GM12878 (cell line): ENCODE measurements around the gene TMED10. TPM values are rescaled to one million over a fixed set of nuclear protein-coding genes. Genes with fewer than 3 reads are reported as not detected.

ENCODE experiments used
- ATAC-seq: fragments of 200-7000 bp; cut with Tn5 transposase; 3 replicates; pipeline ENCODE4 v1.9.1; 2020; ENCODE audit warnings: mild to moderate bottlenecking, moderate library complexity
- BruUV-seq: library from RNA; stranded (reverse); fragments of 400-500 nt; replicated peaks from 2 replicates; lab custom pipeline; 2021; lab: Mats Ljungman, UMichigan
- CTCF ChIA-PET: fragments of 300-600 bp; sonication (Branson Sonifier 250); formaldehyde crosslinking; extraction: SDS; loops from one replicate; lab custom pipeline; 2021; ENCODE audit warnings: inconsistent platforms; lab: Yijun Ruan, JAX
- POLR2A ChIA-PET: fragments of 350-600 bp; formaldehyde crosslinking; extraction: SDS; loops from one replicate; lab custom pipeline; 2021; ENCODE audit warnings: inconsistent platforms; lab: Charles Lee
- RAD21 ChIA-PET: fragments of 300-600 bp; sonication (Branson Sonifier 250); formaldehyde crosslinking; loops from one replicate; lab custom pipeline; 2023; ENCODE audit warnings: antibody characterized with exemption; ENCODE audit not compliant: unreplicated experiment; lab: Charles Lee
- SMC1A ChIA-PET: fragments of 300-600 bp; sonication (Branson Sonifier 250); formaldehyde crosslinking; loops from one replicate; lab custom pipeline; 2023; ENCODE audit not compliant: unreplicated experiment, uncharacterized antibody; lab: Charles Lee
- DNase-seq: peaks from one replicate; pipeline ENCODE4 v3.0.0-alpha.2; 2011; ENCODE audit warnings: low read depth, low spot score
- FAIRE-seq: peaks from 3 replicates; lab custom pipeline; 2011; peaks lifted over from hg19 to GRCh38; lab: Jason Lieb, UNC
- H2AFZ ChIP-seq: 2 replicates; pipeline ENCODE4 v1.6.0; 2011; ENCODE audit warnings: low read depth, low read length, control low read depth; ENCODE audit not compliant: control insufficient read depth
- H3K27ac ChIP-seq: 2 replicates; pipeline ENCODE4 v1.5.1; 2011; ENCODE audit warnings: control low read depth; ENCODE audit not compliant: control insufficient read depth, insufficient read depth
- H3K27me3 ChIP-seq, 2 experiments: replicated peaks in 1 of 2; 2 replicates each; pipeline versions ENCODE4 v1.6.0 to v1.6.1; 2011; ENCODE audit warnings: low read length in 1 of 2; ENCODE audit not compliant: control insufficient read depth in 2 of 2, insufficient read depth in 2 of 2
- H3K36me3 ChIP-seq, 2 experiments: 2 replicates each; pipeline ENCODE4 v1.5.1; 2011; ENCODE audit warnings: low read length in 1 of 2; ENCODE audit not compliant: control insufficient read depth in 2 of 2, insufficient read depth in 2 of 2
- H3K4me1 ChIP-seq: 2 replicates; pipeline ENCODE4 v1.6.1; 2011; ENCODE audit warnings: mild to moderate bottlenecking, low read length, moderate library complexity, mixed read lengths; ENCODE audit not compliant: control insufficient read depth, insufficient read depth
- H3K4me2 ChIP-seq: 2 replicates; pipeline ENCODE4 v1.6.0; 2011; ENCODE audit warnings: control low read depth; ENCODE audit not compliant: control insufficient read depth, insufficient read depth
- H3K4me3 ChIP-seq: fragments of 200-600 bp; sonication (generic); 2 replicates; pipeline ENCODE4 v1.5.1; 2016
- H3K79me2 ChIP-seq: 2 replicates; pipeline ENCODE4 v1.6.0; 2011; ENCODE audit warnings: low read length; ENCODE audit not compliant: control insufficient read depth, insufficient read depth
- H3K9ac ChIP-seq: 2 replicates; pipeline ENCODE4 v1.8.0; 2011; ENCODE audit warnings: low read length, control low read depth, mixed read lengths; ENCODE audit not compliant: control insufficient read depth, insufficient read depth
- H3K9me3 ChIP-seq: replicated peaks from 3 replicates; pipeline ENCODE4 v1.5.1; 2011; ENCODE audit warnings: mild to moderate bottlenecking, low read length; ENCODE audit not compliant: control insufficient read depth, insufficient read depth
- H4K20me1 ChIP-seq: 2 replicates; pipeline ENCODE4 v1.6.0; 2011; ENCODE audit not compliant: control insufficient read depth, insufficient read depth
- EGR1 ChIP-seq, 2 experiments: IDR thresholded peaks; 1 replicate in 1 of 2; 2 replicates in 1 of 2; pipeline ENCODE4 v1.6.1; 2011 to 2012; ENCODE audit warnings: low read depth in 2 of 2, low read length in 2 of 2, borderline replicate concordance in 1 of 2, mild to moderate bottlenecking in 1 of 2, moderate library complexity in 1 of 2
- HDAC6 ChIP-seq: fragments of 200-600 bp; sonication (generic); IDR thresholded peaks from one replicate; pipeline ENCODE4 v1.8.0; 2017; ENCODE audit warnings: antibody characterized with exemption; ENCODE audit not compliant: unreplicated experiment
- KDM1A ChIP-seq: fragments of 200-600 bp; sonication (generic); IDR thresholded peaks from 2 replicates; pipeline ENCODE4 v1.6.1; 2016; ENCODE audit warnings: borderline replicate concordance
- MXI1 ChIP-seq: fragments of 150-350 bp; IDR thresholded peaks from 2 replicates; pipeline ENCODE4 v1.6.1; 2011; ENCODE audit warnings: low read depth, mild to moderate bottlenecking, inconsistent platforms, low read length, improper control_type of control experiment
- NFYB ChIP-seq: IDR thresholded peaks from 2 replicates; pipeline ENCODE4 v1.6.1; 2011; ENCODE audit warnings: low read depth, mild to moderate bottlenecking, low read length, improper control_type of control experiment, moderate library complexity; ENCODE audit not compliant: insufficient read depth
- NR2C1 ChIP-seq: fragments of 450-650 bp; IDR thresholded peaks from 2 replicates; pipeline ENCODE4 v1.6.1; 2017; ENCODE audit warnings: antibody characterized with exemption, mild to moderate bottlenecking, moderate library complexity
- RAD21 ChIP-seq: IDR thresholded peaks from 2 replicates; pipeline ENCODE4 v1.6.1; 2011; ENCODE audit warnings: mild to moderate bottlenecking, low read depth, low read length, moderate library complexity; ENCODE audit not compliant: insufficient read depth
- RUNX3 ChIP-seq: IDR thresholded peaks from 2 replicates; pipeline ENCODE4 v1.6.1; 2012; ENCODE audit warnings: low read length, inconsistent platforms
- STAT3 ChIP-seq: IDR thresholded peaks from 2 replicates; pipeline ENCODE4 v1.6.1; 2011; ENCODE audit warnings: low read depth, low read length, improper control_type of control experiment
- WGBS: methylation state at CpG from one replicate; pipeline ENCODE4 v1.1.6; 2016; ENCODE audit warnings: low lambda C conversion rate; ENCODE audit not compliant: insufficient replicate concordance, insufficient coverage; ENCODE audit errors: missing lambda C conversion rate; 5-methylcytosine and 5-hydroxymethylcytosine counted together
- in situ Hi-C: fragments of 300-500 bp; cut with MboI; formaldehyde crosslinking; loops from 9 replicates; pipeline ENCODE4 v1.14.3; 2018; ENCODE audit warnings: mixed read lengths
- intact Hi-C: fragments of 100-400 bp; cut with micrococcal nuclease; formaldehyde crosslinking; loops from one replicate; pipeline ENCODE4 v1.14.2; 2022; ENCODE audit not compliant: unreplicated experiment
- polyA plus RNA-seq, 11 experiments: library from polyadenylated mRNA; depleted of rRNA in 4 of 11; unstranded in 6 of 11; stranded (reverse) in 5 of 11; fragments of >200 nt; fragmentation: Nextera tagmentation in 4 of 11; fragmentation: Illumina TruSeq in 1 of 11; extraction: Ambion mirVana in 4 of 11; extraction: Trizol in 1 of 11; gene quantifications; 1 replicate in 1 of 11; 2 replicates in 10 of 11; pipeline versions ENCODE4 v1.2.1 to v1.2.3, GENCODE V29; 2011 to 2016; ENCODE audit warnings: inconsistent platforms in 2 of 11, missing spikeins in 2 of 11, low read depth in 1 of 11
- total RNA-seq, 4 experiments: library from RNA; depleted of rRNA in 3 of 4; stranded (reverse); fragments of >200 nt in 3 of 4; fragmentation: Illumina TruSeq in 1 of 4; extraction: Trizol in 1 of 4; gene quantifications; 2 replicates each; pipeline versions ENCODE4 v1.2.1 to v1.2.3, GENCODE V29; 2013 to 2021
- TF ChIP-seq, protein P1 (sequence below): fragments of 450-650 bp; IDR thresholded peaks from 2 replicates; pipeline ENCODE4 v1.6.1; 2017; ENCODE audit warnings: borderline replicate concordance
- TF ChIP-seq, protein P2 (sequence below): fragments of 450-650 bp; formaldehyde crosslinking; IDR thresholded peaks from 2 replicates; pipeline ENCODE4 v1.5.0; 2022; ENCODE audit warnings: mild to moderate bottlenecking, missing genetic modification characterization

Gene TMED10
- total and polyA plus RNA-seq, 10 of the 15 experiments (the other 5 are each of a cell fraction or from before 2014, with no cell fraction given), result 99.8 to 270 (median 180) TPM

DNA sequence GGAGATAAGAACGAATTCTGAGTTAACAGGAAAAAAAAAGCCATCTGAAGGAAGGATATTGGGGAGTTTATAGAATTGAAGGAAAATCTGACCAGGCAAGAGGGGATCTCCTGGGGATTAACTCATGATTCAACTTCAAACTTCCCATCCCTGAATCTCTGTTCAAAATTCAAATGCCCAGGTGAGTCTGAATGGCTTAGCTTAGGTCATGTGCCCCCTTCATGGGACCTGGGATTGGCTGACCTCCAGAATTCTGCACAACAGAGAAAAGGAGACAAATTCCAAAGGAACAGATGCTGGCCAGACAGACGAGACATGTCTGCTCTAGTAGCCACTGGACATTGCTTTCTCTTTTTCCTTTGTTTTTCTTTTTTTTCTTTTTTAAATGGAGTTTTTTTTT is 26.2 kb upstream of the TMED10 start:
- peak; percentile 60 for TF ChIP-seq NFYB
- TF ChIP-seq, protein P1, sequence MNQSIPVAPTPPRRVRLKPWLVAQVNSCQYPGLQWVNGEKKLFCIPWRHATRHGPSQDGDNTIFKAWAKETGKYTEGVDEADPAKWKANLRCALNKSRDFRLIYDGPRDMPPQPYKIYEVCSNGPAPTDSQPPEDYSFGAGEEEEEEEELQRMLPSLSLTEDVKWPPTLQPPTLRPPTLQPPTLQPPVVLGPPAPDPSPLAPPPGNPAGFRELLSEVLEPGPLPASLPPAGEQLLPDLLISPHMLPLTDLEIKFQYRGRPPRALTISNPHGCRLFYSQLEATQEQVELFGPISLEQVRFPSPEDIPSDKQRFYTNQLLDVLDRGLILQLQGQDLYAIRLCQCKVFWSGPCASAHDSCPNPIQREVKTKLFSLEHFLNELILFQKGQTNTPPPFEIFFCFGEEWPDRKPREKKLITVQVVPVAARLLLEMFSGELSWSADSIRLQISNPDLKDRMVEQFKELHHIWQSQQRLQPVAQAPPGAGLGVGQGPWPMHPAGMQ, result no peak
- FAIRE-seq (no peak), DNase-seq (no peak), ATAC-seq (no peak)
- H3K27me3 ChIP-seq, result peaks cover 0 to 2% of the 10 kb centered on the region in 2 experiments; a peak in 1 of 4 replicates
- no peak overlapping the region for H3K27ac ChIP-seq
- H3K4me1 ChIP-seq, result no peaks in the 10 kb centered on the region
- ChIA-PET POLR2A (no interaction called here), SMC1A (interaction anchor here (0.9 kb wide), 1 partner anchor 9 kb away, joined by 3 read pairs; no protein-coding TSS in a partner anchor), RAD21 (no interaction called here), CTCF (no interaction called here)
- no peaks in the 10 kb centered on the region for H3K79me2 ChIP-seq
- intact Hi-C loops, result no loop called here
- H3K9ac ChIP-seq, result no peak overlapping the region
- in situ Hi-C loops, result no loop called here
- no peaks in the 10 kb centered on the region for H3K36me3 ChIP-seq
- WGBS, result 3% methylated on average over 2 of the region's 2 CpGs
- H3K4me2 ChIP-seq, result no peak overlapping the region
- H3K4me3 ChIP-seq, result no peak overlapping the region
- H3K9me3 ChIP-seq, result no peaks in the 10 kb centered on the region
- H2AFZ ChIP-seq, result no peak overlapping the region
- no TSS peak for BruUV-seq
- no peaks in the 10 kb centered on the region for H4K20me1 ChIP-seq

DNA sequence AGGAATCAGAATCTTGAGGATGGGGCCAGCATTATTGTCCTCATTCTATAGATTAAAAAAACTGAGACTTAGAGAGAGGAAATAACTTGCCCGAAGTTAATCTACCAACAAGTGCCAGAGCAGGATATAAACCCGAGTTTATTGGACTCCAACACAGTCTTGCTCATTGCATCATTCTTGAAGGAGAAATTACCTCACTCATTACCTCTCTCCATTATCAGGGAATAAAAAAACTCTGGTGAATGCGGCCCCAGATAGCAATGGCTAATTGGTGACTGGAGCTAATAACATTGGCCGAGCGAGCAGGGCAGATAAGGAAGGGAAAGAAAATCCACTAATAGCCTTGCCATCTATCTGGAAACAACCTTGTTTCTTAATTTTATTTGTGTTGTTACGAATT is 24.7 kb upstream of the TMED10 start:
- Histone ChIP-seq H3K4me3 (no peak overlapping the region), H3K36me3 (no peaks in the 10 kb centered on the region), H3K79me2 (no peaks in the 10 kb centered on the region), H3K9ac (no peak overlapping the region), H3K27me3 (peaks cover 0 to 2% of the 10 kb centered on the region in 2 experiments; a peak in 1 of 4 replicates), H2AFZ (no peak overlapping the region), H3K27ac (no peak overlapping the region), H3K4me1 (no peaks in the 10 kb centered on the region), H3K9me3 (no peaks in the 10 kb centered on the region), H3K4me2 (no peak overlapping the region), H4K20me1 (no peaks in the 10 kb centered on the region)
- FAIRE-seq (no peak), DNase-seq (no peak), ATAC-seq (no peak)
- POLR2A ChIA-PET, result interaction anchor here (0.6 kb wide), 1 partner anchor 1598 kb away, joined by 4 read pairs; no protein-coding TSS in a partner anchor
- RAD21 ChIA-PET, result no interaction called here
- intact Hi-C loops (no loop called here), in situ Hi-C loops (no loop called here)
- CTCF ChIA-PET, result no interaction called here
- SMC1A ChIA-PET, result no interaction called here
- BruUV-seq, result no TSS peak
- WGBS, result 67% methylated on average over 6 of the region's 6 CpGs
- TF ChIP-seq, protein P1, result no peak
- TF ChIP-seq NR2C1, result no peak
- TF ChIP-seq RAD21, result no peak
- no peak for TF ChIP-seq KDM1A
- TF ChIP-seq HDAC6, result no peak
- TF ChIP-seq STAT3, result no peak
- TF ChIP-seq EGR1 (IDR thresholded peaks at IDR 0.05; ENCODE audit: borderline replicate concordance in 1 of 2, low read depth in 2 of 2, low read length in 2 of 2), result no peak
- TF ChIP-seq RUNX3, result no peak
- no peak for TF ChIP-seq MXI1
- TF ChIP-seq, protein P2, sequence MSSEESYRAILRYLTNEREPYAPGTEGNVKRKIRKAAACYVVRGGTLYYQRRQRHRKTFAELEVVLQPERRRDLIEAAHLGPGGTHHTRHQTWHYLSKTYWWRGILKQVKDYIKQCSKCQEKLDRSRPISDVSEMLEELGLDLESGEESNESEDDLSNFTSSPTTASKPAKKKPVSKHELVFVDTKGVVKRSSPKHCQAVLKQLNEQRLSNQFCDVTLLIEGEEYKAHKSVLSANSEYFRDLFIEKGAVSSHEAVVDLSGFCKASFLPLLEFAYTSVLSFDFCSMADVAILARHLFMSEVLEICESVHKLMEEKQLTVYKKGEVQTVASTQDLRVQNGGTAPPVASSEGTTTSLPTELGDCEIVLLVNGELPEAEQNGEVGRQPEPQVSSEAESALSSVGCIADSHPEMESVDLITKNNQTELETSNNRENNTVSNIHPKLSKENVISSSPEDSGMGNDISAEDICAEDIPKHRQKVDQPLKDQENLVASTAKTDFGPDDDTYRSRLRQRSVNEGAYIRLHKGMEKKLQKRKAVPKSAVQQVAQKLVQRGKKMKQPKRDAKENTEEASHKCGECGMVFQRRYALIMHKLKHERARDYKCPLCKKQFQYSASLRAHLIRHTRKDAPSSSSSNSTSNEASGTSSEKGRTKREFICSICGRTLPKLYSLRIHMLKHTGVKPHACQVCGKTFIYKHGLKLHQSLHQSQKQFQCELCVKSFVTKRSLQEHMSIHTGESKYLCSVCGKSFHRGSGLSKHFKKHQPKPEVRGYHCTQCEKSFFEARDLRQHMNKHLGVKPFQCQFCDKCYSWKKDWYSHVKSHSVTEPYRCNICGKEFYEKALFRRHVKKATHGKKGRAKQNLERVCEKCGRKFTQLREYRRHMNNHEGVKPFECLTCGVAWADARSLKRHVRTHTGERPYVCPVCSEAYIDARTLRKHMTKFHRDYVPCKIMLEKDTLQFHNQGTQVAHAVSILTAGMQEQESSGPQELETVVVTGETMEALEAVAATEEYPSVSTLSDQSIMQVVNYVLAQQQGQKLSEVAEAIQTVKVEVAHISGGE, result no peak
